GM18505 (cell line): ENCODE measurements around the gene THYN1.

ENCODE experiments used
- ATAC-seq: cut with Tn5 transposase; IDR thresholded peaks from one replicate; pipeline ENCODE4 v1.9.1; 2021; ENCODE audit not compliant: unreplicated experiment
- POLR2A ChIP-seq: IDR thresholded peaks from 4 replicates; pipeline ENCODE4 v1.6.1; 2011; ENCODE audit warnings: borderline replicate concordance; ENCODE audit not compliant: insufficient read depth, insufficient read length; ENCODE audit errors: extremely low read depth

Gene THYN1

GRCh38 chr11:134230339-134230738, 22.8 kb downstream of the THYN1 start:
- no peak for TF ChIP-seq POLR2A
- no peak for ATAC-seq

GRCh38 chr11:134229126-134229790, 23.9 kb downstream of the THYN1 start:
- ATAC-seq: no peak
- TF ChIP-seq POLR2A: no peak

DNA sequence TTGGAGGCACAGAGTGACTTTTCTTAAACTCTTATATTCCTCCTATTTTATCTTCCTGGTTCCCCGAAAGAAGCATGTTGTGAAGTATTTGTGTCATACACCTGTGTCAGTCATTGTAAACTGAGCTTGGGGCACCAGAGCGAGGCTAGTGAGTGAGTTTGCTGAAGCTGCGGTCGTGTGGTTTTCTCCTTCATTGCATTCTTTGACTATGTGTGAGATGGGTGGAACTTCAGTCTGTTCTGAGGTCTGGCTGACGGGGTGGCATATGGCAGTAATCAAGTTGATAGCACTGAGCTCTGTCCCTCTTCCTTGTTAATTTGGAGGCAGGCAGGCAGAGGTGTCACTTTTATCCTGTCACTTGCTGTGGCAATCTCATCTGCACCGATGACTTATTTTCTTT, 24.5 kb downstream of the THYN1 start:
- peak; percentile 52 for ATAC-seq
- no peak for TF ChIP-seq POLR2A

DNA sequence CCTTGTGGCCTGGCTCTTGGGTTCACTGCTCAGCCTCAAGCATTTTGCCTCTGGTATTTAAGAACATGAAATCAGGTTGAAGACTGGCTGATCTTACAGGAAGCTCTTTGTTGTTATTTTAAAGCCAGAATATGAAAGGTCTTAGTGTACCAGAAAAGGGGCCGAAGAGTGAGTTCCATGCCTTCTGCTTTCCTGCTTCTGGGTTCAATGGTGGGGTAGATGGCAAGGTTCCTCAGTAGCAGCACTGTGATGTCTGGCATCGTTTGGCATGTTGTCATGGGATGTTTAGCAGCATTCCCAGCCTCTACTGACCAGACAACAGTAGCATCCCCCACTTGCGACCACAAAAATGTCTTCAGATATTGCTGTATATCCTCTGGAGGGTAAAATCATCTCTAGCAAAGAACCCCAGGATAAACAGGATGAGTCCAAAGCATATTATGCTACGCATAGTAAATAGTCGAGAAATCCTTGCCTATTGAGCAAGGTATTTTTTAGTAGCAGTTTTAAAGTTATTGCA, 26.3 kb downstream of the THYN1 start:
- no peak for TF ChIP-seq POLR2A
- ATAC-seq: no peak

DNA sequence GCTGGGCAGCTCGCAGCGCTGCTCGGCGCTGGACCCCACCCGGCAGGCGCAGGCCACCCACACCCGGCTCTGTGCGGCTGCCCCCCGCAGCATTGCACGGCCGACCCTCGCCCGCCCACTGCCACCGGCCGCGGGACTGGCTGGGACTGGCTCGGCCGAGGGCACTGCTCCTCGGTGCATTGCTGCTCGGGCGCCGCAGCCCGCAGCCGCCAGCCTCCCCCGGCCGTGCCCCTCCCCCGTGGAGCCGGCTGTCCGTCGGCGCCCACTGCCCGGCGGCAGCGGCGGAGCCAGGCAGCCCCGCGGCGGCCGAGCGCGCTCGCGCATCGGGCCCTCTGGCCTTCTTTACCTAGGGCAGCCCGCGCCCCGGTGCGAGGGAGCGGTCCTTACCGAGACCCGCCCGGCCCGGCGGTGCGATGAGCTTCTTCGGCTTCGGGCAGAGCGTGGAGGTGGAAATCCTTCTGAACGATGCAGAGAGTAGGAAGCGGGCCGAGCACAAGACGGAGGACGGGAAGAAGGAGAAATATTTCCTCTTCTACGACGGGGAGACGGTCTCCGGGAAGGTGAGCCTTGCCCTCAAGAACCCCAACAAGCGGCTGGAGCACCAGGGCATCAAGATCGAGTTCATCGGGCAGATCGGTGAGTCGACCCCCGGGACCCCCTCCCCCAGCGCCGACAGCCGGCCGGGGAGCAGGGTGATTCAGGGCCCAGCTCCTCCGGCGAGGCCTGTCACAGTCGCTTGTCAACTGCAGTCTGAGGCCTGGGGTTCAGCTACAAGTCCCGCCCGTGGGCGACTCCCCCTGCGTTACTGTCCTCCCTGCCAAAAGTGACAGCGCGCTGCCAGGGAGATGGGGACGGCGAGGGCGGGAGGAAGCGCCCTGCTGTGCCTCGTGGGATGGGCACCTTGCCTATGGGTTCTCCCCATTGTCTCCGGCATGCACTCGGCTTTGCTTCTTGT, 28.2 kb downstream of the THYN1 start:
- ATAC-seq: peak; percentile 22
- TF ChIP-seq POLR2A: no peak

DNA sequence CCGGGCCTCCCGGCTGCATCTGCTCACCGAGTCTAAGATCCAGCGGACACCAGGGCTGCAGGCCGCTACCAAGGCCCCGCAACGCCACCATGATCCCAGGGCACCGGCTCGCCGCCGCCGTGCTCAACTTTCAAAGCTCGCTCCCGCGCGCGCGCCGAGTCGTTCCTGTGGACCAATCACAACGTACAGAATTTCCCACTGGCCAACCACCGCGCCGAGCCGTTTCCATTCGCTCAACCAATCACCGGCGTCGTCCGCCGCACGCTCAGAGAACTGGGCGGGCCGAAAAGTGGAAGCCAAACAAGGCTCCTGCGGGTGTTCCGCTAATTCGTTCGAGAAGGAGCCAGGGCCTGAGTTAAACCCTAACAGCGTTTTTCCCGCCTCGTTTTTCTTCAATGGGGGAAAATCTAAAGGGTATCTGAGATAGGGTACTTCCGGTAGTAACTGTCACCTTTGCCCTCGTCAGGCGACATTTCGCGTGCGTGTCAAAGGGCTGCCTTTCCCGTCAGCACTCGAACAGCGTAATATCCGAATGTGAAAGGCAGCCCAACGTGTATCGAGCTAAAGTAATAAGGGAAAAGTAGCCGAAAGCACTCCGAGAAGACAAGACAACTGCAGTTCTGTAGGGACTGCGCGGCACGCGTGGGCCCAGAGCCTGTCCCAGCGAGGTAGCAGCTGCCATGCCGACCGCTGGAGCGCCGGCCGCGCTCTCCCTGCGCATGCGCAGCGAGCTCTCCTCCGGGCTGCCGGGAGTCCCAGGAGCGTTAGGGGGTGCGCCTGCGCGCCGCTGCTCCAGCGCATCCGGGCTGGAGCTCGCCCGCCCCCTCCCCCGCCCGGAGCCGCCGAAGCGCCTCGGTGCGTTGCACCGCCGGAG, 29.1 kb downstream of the THYN1 start, which contains the start of the genes NCAPD3 and VPS26B:
TSS of gene NCAPD3 (minus strand) at position 132 of the 874 bp plus-strand sequence. CDS start at position 91, 41 bp downstream.
TSS of gene VPS26B (plus strand) at position 836 of the 874 bp plus-strand sequence. CDS start 452 bp downstream, outside the sequence.
- peak; percentile 71 for ATAC-seq
- peak; percentile 92 for TF ChIP-seq POLR2A

- TF ChIP-seq POLR2A: no peak
- no peak for ATAC-seq
Observed at GRCh38 chr11:134223121-134223520, 30.0 kb downstream of the THYN1 start.

DNA sequence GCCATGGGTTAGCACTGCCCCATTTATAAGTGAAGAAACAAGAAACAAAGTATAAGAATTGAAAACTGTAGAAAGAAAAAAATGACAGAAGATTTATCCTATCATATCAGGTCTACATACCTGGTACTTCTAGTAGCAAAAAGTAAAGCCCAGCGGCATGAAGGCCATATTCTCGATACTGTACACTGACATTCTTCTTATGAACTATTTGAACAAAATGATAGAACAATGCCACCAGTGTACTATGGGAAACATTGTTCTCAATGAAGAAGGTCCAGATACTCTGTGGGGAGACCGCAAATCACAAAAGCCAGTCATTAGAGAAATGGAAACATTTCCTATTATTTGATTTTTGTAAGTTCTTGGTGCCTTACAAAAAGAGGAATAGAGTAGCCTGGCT, 36.3 kb downstream of the THYN1 start:
- no peak for TF ChIP-seq POLR2A
- no peak for ATAC-seq

DNA sequence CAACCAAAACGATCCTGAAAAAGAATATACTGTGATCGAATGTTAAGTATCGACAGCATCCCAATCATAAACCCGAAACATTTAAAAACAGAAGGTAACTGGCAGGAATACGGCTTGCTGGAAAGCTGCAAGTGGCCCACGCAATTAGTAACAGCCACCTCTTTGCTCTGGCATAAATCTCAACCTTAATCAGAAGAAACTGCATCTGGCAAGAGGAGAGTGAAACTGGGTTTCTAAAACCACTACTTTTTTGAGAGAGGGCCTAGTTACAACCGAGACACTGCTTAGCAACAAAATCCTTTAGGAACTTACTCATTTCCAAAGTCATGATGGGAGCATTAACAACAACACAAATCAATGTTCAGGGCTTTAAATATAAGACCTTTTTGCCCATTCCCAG, 37.3 kb downstream of the THYN1 start:
- TF ChIP-seq POLR2A: no peak
- ATAC-seq: no peak

DNA sequence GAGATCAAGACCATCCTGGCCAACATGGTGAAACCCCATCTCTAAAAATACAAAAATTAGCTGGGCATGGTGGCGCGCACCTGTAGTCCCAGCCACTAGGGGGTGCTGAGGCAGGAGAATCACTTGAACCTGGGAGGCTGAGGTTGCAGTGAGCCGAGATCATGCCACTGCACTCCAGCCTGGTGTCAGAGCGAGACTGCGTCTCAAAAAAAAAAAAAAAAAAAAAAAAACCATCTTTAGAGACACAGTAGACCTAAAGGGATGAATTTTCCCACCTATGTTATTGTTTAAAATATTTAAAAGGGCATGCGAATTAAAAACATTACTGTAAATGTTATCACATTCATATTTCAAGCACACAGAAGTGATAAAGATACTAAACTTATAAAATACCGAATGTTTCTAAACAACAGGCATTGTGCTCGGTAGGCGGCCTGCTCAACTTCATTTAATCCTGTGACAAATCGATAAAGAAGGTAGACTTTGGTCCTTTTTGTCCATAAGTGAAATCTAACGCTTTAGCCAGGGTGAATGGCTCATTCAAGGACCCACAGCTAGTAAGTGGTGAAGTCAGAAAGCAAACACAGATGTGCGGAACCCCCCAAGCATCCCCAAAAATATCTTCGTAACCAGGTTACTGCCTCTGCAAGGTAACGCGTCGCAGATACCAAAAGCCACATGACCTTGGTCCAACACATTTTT, 45.5 kb downstream of the THYN1 start:
- ATAC-seq: no peak
- no peak for TF ChIP-seq POLR2A

DNA sequence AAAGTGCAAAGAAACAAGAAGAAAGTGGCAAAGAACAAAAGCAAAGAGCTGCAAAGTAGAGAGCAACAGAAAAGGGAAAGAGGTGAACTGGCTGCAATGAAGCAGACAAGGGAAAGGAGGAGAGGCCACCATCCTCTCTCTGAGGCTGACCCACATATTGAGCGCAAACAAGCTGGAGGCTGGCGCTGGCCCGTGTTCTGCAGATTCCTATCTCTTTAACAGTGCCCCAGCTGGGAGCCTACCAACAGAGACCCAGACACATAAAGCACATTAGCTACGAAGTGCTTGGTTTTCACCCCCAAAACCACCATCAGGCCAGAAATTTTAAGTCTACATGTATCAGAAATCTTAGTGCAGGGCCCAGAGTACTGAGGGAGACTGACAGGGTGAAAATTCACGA, 47.0 kb downstream of the THYN1 start:
- ATAC-seq: no peak
- TF ChIP-seq POLR2A: no peak

GRCh38 chr11:134205729-134206128, 47.4 kb downstream of the THYN1 start:
- TF ChIP-seq POLR2A: no peak
- ATAC-seq: no peak
